ENCODE results near the gene NFATC4.

- TF ChIP-seq CTCF (IDR thresholded peaks at IDR 0.05) = no peak
- TF ChIP-seq EZH2 (IDR thresholded peaks at IDR 0.05; ENCODE audit: borderline replicate concordance, insufficient read depth, low read depth, low read length, poor library complexity, severe bottlenecking) = no peak
Observed at GRCh38 chr14:24390701-24391468, 22.9 kb downstream of the NFATC4 start.

Measured in B cell (primary cell).